Smooth muscle cell of the umbilical artery (primary cell): ENCODE data around the gene TBC1D3H. TPM values are rescaled to one million over a fixed set of nuclear protein-coding genes. Genes with fewer than 3 reads are reported as not detected.

Source experiments
- total RNA-seq: library from RNA; depleted of rRNA; stranded (reverse); fragments of >200 nt; gene quantifications from 2 replicates; pipeline ENCODE4 v1.2.3, GENCODE V29; 2014

The TBC1D3H gene
- total RNA-seq: not detected in 2 replicates

DNA sequence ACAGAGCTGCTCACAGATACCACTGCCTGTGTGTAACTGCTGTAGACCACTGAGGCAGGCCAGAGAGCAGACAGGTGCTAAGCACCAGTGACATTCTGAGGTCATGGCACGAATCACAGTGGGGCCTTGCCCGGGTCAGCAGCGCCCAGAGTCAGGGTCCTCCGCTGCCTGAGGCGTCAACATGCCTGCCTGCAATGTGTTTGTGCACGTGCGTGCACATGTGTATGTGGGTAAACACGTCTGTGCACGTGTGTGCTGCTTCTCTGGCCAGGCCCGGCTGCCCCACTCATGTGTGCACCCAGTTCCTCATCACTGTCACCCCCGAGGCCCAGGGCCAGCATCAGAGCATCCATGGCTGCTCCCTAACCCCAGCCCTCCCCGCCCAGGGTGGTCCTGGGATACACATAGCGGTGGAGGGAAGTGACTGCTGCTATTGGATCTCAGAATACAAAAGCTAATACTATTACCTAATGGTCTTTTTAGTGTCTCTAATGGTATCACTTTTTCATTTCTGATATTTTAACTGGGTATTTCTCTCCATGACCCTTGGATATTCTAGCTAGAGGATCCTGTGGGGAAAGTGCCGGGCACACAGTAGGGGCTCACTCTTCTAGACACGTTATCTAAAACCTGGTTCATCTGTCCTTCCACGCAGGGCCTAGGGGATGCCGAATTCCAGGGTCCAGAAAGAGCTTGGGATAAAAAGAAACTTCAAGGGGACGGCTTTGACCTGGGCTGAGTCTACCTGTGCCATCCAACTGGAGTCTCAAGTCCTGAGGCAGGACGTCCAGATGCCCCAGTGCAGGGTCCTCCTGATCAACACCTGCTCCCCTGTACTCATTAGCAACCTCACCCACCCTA lies at the start of gene TBC1D3H:
Gene TBC1D3H, minus strand, starts transcription at position 51 of the 861 bp plus-strand sequence. CDS start 1,540 bp downstream, outside the sequence.

Other genes with a start within 250 kb of the TBC1D3H start
- gene TBC1D3B, start 211.8 kb downstream of the TBC1D3H start, total RNA-seq: 0.89 and 0.92 TPM in 2 replicates
- not detected in 2 replicates for gene CCL3L1, start 191.7 kb downstream of the TBC1D3H start, total RNA-seq
- gene CCL4L2, start 177.4 kb downstream of the TBC1D3H start, total RNA-seq: not detected in 2 replicates
- 0.18 TPM in 1 of 2 replicates, not detected in the other for gene TBC1D3I, start 123.9 kb downstream of the TBC1D3H start, total RNA-seq
- gene TBC1D3G, start 64.6 kb downstream of the TBC1D3H start, total RNA-seq: not detected in 2 replicates
- gene ZNHIT3, start 98.2 kb upstream of the TBC1D3H start, total RNA-seq: 12.9 and 25.2 TPM in 2 replicates
- 35.0 and 51.9 TPM in 2 replicates for gene MYO19, start 146.4 kb upstream of the TBC1D3H start, total RNA-seq
- 3.6 and 8.2 TPM in 2 replicates for gene PIGW, start 146.6 kb upstream of the TBC1D3H start, total RNA-seq
- gene GGNBP2, start 156.5 kb upstream of the TBC1D3H start, total RNA-seq: 69.7 and 79.3 TPM in 2 replicates
- 3.9 and 6.7 TPM in 2 replicates for gene DHRS11, start 203.4 kb upstream of the TBC1D3H start, total RNA-seq
- 7.2 and 7.4 TPM in 2 replicates for gene MRM1, start 213.1 kb upstream of the TBC1D3H start, total RNA-seq